IPS DF 4.7 (cell line): ENCODE measurements around the gene CASZ1.

ENCODE experiments used
- DNase-seq: peaks from one replicate; pipeline ENCODE4 v3.0.0-alpha.2; 2013; ENCODE audit warnings: low spot score; ENCODE audit errors: extremely low read depth

Gene CASZ1

DNA sequence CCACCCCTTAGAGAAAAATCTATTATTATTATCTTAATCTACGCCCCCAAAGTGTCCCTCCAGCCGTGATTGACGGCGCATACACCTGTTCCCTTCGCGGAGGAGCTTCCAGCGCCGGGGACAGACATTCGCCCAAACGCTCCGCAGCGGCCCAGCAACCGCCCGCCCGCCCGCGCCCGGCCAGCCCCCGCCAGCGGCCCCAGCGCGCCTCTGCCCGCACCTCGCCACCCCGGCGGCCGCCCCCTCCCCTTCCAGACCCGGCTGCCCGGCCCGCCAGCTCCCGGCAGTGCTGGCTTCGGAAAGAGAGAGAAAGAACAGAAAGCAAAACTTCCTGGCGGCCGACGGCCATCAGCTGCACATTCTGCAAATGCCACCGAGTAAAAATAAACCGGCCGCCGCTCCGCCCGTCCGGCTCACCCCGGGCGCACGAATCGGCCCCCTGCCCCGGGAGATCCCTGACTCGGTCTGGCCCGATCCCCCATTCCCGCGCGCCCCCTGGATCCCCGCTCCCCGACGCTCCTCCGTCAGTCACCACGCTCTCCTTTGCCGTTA is 1.6 kb downstream of the CASZ1 start:
- DNase-seq = no peak

DNA sequence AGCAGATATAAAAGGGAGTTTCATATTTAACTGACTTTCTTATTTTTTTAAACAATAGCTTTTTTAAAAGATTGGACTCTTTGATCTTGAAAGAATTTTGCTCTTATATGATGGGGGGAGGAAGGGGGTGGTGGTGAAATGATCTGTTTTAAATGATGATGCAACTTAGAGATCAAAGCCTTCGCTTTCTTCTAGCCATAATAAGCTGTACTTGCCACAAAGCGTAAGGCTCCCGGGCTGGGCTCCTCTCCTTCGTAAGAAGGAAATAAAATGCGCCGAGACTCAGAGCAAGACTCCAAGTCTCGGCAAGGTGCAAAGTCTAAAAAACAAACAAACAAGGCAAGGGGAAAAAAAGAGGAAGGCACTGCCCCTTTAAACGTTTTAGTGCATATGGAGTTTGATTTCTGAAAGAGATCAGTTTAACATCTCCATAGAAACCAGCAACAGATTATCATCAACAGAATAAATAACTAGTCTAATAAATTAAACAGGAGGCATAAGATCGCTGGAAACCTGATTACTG is 3.3 kb downstream of the CASZ1 start:
- DNase-seq = no peak

DNA sequence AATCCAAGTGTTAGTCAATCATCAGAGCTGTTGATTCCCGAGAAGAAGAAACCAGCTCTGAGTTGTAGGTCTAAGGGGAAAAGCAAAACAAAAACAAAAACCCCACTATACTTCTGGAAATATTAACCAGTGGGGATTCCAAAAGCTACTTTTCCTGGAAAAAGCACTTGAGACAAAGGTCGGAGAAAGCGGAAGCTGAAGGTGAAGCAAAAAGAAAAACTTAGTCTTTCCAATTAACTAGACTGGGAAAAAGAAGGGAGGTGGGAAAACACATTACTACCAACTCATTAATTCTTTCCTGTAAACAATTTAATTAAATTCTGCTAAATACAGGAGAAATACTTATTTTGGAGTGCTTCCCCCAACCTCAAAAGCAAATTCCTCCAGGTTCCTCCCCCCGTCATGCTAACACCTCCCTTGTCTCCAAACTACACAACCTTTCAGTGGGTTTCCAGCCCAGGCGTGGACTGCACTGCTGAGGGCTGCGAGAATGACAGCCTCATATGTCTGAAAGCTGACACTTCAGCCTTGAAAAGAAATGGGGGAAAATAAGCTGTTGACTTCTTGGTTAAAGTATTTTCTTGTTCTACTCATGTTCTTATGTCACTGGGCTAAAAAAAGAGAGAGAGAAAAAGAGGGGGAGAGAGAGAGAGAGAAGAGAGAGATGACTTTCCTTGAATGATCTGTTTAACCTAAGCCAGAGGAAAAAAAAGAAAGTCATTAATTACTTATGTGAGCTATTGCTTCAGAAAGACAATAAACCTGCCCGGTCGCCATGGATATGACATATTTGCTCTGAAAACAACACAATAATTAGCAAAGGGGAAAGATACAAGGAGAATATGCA is 5.1 kb downstream of the CASZ1 start:
- no peak for DNase-seq

DNA sequence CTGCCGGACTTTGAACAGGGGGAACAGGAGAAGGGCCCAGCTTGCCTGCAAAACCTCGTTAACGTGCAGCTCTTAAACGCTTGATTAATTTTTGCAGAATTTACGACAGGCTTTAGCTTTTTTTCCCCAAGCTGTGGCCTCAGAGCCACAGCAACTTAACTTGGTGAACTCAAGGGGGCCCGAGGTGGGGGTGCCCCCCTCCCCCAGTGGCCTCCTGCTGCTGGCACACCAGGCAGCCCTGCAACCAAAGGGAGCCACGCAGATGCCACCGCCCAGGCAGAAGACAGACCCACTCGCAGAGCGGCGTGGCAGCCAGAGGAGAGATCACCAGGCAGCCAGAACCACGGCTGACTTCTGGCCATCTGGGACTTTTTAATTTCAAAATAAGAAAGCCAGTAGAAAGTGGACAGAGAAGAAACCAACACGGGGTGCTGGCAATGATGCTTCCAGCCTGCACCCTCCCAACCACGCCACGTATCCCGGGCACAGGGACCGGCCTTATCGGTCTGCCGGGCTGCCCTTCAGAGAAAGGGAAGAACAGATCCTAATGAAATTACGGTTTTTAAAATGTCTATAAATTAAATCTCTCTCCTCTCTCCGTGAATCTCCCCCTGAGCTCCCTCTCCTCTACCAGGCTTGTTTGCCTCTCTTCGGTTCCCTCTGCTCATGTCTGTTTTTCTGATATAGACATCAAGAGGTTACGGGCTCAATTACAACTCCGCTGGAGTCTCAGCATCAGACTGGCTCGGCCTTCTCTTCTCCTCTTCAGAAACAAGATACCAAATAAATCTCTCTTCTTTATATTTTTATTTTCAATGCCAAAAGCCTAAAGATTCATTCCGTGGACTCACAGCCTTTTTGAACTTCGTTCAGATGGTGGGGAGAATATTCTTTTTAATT is 6.4 kb downstream of the CASZ1 start:
- DNase-seq = no peak

DNA sequence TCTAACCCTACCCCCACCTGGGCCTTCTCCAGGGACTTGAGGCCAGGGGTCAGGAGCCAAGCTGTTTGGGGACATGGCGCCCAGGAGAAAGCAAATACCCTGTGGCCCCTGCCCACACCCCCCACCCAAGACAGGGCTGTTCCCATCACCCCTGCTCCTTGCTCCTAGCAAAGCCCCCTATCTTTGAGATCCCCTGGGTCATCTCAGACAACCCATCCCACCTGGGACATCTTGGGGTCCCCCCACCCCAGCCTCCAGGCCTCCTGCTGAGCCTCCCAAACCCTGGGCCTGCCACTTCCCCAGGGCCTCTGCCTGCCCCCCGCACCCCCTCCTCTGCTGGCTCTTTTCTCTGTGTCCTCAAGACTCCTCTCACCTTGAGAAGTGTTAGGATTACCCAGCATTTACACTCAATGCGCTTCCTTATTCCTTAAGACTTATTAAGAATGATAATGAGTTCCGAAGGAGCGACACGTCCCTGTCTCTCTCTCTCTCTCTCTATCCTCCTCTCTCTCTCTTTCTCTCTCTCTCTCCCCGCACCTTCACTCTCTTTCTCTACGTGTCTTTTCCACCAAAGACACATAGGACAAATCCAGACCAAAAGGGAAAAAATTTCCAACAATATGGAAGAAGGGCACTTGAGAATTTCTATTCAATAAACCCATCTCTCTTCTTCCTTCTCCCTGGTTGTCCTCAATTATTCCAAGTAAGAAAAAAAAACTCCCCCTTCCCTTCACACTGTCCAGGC is 7.2 kb downstream of the CASZ1 start:
- no peak for DNase-seq

DNA sequence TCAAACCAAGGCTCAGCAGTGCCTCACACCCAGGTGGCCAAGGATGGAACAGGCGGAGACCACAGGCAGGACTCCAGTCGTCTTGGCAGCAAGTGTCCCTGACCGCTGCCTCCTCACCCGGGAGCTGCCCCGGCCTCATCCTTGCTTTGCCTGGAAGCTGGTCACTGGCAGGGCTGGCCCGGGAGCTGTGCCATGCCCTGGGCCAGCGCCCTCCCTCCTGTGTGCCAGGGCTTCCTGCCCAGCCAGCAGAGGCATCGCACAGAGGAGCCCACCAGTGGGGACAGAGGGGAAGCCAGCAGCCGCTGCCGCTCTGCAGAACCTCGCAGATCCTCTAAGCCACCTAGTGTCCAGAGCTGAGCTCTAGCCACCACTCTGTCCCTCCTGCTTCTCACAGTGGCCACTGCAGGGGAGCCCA is 7.8 kb downstream of the CASZ1 start:
- DNase-seq = no peak

DNA sequence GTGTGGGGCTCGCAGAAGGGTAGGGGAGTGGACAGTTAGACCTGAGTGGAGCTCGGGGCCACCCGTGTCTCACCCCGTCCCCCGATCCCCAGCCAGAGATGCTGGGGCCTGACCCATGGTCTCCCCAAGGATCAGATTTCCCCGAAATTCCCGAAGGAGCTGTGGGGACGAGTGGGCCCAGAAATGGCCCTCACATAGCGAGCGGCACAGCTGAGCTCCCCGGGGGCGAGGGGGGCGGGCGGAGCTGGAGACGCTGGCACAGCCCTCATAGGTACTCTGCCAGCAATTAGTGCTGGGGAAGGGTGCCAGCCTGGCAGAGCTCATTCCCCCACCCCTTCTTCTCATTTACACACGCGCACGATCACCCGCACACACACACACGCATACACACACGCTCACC is 9.2 kb downstream of the CASZ1 start:
- DNase-seq = no peak

DNA sequence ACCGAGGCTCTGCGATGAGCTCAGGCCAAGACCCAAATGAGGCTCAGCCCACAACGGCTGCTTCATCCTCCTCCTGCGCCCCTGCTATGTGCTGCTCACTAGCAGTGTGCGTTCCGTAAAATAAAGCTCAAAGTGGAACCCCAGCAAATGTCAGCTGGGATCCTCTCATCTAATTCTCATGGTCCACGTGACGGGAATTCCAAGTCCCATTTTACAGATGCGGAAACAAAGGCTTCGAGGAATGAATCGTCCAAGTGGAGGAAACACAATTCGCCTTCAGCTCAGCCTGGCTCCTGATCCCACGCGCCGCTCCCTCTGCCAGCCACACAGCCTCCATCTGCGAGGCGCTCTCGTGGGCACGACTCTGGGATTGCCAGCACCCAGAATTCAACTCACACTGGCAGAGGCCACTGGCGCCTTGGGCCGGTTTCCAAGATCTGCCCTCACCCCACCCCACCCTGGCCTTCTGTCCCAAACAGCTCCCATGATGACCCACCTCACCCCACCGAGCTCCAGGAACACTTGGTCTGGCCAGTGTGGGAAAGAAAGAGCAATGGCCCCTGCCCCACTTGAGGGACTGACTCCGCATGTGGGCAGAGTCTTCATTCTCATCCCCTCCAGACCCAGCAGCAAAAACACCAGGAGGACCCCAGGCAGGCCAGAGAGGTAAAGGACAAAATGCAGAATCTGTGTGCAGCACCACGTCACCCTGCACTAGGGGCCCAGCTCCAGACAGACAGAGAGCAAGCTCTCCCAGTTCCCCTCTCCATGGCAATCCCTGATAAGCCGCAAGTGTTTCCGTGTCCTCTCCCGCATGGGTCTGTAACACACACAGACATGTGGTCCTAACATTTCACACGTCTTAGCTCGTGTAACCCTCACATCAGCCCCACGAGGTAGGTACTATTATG is 10.5 kb downstream of the CASZ1 start:
- DNase-seq = no peak

DNA sequence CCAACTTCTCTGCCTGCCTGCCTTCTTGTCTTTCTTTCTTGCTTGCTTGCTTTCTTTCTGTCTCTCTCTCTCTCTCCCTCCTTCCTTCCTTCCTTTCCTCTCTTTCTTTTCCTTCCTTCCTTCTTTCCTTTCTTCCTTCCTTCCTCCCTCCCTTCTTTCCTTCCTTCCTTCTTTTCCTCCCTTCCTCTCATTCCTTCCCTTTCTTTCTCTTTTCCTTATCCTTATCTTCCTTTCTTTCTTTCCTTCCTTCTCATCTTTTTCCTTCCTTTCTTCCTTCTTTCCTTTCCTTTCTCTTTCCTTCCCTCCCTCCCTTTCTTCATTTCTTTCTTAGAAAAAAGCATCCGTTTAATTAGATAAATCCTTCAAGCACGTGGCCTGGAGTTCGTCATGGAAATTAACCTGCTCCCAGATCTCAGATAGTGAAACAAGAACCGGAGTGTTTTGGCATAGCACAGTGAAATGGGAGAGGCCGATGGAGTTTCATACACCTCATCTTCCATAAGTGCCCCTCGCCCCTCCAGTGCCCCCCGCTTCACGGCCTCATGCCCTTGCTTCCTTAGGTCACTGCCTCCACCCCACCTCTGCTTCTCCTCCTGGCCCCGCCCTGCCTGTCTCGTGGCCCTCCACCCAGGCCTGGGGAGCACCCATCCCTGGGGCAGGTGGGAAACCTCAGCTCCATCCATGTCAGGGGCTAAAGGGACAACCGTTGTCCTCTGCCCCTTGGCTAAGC is 11.3 kb downstream of the CASZ1 start:
- no peak for DNase-seq

DNA sequence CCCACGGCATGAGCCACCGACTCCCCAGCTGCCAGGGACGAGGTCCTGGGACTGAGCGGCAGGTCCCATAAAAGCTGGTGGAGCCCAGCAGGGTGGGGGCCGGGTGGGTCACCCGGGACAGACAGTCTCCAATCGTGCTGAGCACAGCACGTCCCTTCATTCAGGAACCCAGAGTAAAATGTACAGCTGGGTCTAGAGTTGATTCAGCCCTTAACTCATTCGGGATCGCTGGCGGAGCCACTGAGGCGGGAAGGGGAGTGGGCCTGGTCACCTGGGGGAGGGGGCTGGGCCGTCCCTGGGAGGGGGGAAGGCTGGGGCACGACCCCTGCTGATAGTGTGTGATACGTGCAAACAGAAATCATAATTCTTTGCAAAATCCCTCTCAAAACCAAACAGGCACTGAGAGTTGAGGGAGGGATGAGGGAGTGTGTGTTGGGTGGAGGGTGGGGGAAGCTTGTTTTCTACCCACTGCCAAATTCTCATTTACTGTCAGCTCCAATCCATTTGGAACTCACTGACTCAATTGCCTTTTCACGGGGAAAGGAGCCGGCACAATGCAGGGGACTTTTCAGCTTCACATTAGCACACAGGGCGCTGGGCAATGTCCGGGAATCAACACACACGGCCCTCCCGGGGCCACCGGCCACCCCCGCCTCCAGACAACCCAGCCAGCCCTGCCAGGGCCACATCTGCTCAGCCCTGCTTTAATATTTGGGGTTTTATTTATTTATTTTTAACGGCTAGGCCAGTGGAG is 13.8 kb downstream of the CASZ1 start:
- no peak for DNase-seq

DNA sequence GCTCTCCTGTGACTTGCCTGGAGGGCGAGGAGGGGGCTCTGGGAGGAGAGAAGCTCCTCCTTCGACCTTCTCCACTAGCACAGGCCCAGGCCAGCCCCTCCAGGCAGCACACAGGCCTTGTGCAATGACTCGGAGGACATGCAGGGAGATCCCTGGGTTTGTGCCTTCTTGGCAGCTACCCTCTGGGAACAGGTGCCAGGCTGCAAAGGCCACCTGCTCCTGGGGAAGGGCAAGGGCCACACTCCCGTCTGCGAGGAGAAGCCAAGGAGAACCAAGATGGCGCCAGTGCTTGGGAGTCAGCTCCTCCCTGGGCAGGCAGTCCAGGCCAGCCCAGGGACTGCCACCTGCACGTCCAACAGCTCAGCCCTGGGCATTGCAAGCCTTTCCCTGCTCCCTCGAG is 15.3 kb downstream of the CASZ1 start:
- DNase-seq = no peak

DNA sequence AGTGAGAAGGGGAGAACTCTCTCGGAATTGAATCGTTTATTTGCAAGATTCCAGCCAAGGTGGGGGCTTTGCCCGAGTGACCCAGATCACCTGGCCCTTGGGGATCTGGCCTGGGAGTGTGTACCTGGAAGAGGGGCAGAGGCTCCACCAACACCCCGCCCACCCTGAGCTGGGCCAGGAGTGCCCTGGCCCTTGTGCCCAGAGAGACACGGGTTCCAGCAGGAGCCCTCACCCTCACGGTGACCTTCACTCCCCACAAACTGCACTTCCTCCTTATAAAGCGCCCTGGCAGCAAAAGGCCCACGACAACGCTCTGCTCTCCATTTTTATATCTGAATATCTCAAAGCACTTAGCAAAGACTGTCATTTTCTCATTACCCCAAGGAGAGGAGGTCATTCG is 16.6 kb downstream of the CASZ1 start:
- no peak for DNase-seq

DNA sequence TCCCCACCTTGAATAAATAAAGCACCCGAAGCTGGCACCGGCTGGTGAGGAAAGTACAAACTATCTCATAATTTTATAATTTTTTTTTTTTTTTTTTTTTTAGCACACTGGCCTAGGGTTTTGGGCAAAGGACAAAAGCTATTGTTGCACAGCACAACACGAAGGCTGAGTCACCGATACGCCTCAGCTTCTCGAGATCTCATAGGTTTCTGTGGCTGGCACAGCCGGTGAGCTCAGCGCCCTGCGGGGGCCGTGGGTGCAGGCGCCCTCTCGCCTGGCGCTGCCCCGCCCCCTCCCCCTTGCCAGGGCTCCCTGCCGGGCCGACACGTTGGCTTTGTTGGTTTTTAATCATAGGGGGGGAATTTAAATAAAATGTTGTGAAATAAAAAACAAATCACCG is 17.2 kb downstream of the CASZ1 start:
- no peak for DNase-seq

DNA sequence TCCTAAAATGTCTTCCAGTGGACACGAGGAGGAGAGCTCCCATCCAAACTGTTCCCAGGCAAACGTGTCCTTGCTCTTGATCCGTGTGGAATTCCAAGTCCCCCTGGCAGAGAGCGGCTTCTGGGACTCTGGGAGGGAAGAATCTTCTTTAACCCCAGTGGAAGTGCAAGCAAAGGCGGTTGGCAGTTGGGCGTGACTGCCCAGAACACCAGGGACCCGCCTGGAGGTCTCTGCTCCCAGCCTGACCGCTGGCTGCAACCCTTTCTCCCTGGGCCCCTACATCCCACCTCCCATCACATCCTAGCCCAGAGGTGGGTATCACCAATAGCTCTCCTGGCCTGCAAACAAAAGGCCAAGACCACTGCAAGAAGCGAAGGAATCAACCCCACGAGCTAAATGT is 17.8 kb downstream of the CASZ1 start:
- no peak for DNase-seq

DNA sequence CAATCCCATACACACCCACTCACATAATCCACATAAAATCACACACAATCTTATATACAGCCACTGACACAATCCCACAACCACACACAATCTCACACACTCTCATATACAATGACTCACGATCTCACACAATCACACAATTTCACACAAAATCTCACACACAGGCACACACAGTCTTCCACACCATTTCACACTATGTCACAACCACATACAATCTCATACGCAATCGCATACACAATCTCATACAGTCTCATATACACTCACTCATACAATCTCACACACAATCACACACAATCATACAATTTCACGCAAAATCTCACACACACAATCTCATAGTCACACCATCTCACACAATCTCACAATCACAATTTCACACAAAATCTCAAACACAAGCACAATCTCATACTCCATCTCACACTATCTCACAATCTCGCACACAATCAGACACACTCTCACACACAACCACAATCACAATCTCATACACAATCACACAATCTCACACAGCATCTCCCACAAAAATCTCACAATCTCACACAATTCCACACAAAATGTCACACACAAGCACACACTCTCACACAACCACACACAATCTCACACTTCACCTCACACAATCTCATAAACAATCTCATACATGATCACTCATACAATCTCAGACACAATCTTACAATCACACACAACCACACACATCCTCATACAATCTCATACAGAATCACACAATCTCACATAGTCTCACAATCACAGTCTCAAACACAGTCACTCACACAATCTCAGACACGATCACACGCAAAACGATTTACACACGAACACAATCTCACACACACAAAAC is 18.5 kb downstream of the CASZ1 start:
- DNase-seq = no peak

DNA sequence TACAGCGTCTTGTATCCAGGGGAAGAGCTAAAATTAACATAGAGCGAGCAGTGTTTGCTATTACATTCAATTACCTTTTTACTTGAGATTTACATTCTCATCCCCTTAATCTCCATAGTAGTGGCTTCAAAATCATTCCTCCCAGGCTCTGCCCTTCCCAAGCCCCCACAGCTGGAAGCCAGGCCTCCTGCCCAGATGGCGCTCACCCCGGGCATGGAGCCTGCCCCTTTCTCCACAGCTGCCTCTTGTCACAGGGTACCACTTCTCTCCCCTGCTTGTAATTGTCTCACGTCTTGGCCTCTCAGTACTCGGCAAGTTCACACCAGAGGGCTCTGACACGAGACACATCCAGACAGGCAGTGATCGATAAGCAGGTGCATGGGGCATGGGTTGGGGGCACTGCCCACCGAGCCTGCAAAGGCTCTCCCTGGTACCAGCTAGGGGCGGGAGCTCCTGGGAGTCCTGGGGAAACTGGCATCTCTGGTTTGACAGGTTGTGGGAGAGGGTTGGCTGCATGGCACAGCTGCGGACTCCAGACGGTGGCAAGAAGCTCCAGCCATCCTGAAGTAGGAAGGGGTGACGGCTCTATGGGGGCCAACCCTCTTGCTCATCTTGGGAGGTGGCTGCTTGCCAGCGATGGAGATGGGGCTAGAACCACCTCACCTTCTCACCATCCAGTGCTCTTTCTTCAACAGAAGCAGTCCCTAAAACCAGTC is 20.1 kb downstream of the CASZ1 start:
- no peak for DNase-seq

DNA sequence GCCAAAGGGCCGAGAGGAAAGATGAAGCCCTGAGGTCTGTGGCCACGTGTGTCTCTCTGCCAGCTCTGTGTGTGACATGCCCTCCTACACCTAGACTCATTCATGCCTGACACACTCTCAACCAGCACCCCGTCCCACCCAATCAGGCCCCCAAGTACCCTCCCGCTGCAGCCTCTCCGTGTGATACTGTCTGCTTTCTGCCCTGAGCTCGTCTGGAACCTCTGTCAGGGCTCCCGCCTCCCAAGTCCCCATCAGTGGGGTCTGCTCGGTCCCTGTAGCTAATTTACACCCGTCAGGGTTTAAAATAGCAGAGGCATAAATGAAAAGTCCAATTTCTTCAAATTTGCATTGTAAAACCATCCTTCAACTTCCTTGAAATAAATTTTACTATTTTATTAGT is 20.7 kb downstream of the CASZ1 start:
- DNase-seq = no peak
